ENCODE measurements around the gene VPS8. TPM values are rescaled to one million over a fixed set of nuclear protein-coding genes. Genes with fewer than 3 reads are reported as not detected.

VPS8 gene
- total and polyA plus RNA-seq, 2 of the 13 experiments (the other 11 are each of a cell fraction or from before 2014, with no cell fraction given), result 14.2 to 35.1 TPM

DNA sequence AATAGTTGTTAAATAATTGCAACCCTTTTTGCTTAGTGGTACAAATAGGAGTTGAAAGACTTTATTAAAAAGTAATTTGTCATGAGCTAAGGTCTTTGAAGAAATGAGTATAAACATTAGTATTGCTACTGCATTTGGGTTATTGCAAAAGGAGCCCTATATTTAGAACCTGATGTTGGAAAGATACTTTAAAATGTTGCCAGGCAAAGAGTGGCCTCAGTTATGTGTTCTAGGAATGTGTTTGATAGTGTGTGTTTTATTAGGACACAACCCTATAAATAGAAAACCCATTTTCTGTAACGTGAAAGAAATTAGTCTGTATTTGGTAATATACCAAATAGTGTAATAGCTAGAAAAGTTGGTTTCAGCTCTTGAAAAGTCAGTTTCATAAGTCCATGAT, 10.7 kb downstream of the VPS8 start (continued):
- TF ChIP-seq, protein P1, sequence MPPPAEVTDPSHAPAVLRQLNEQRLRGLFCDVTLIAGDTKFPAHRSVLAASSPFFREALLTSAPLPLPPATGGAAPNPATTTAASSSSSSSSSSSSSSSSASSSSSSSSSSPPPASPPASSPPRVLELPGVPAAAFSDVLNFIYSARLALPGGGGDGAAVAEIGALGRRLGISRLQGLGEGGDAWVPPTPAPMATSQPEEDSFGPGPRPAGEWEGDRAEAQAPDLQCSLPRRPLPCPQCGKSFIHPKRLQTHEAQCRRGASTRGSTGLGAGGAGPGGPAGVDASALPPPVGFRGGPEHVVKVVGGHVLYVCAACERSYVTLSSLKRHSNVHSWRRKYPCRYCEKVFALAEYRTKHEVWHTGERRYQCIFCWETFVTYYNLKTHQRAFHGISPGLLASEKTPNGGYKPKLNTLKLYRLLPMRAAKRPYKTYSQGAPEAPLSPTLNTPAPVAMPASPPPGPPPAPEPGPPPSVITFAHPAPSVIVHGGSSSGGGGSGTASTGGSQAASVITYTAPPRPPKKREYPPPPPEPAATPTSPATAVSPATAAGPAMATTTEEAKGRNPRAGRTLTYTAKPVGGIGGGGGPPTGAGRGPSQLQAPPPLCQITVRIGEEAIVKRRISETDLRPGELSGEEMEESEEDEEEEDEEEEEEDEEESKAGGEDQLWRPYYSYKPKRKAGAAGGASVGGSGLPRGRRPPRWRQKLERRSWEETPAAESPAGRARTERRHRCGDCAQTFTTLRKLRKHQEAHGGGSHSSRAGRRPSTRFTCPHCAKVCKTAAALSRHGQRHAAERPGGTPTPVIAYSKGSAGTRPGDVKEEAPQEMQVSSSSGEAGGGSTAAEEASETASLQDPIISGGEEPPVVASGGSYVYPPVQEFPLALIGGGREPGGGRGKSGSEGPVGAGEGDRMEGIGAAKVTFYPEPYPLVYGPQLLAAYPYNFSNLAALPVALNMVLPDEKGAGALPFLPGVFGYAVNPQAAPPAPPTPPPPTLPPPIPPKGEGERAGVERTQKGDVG (CRISPR knock-in tag; IDR thresholded peaks at IDR 0.05; ENCODE audit: borderline replicate concordance), result no peak
- TF ChIP-seq HNRNPLL (IDR thresholded peaks at IDR 0.05; ENCODE audit: low read depth, low read length, poor library complexity, severe bottlenecking) (no peak), PHF21A (CRISPR knock-in tag; IDR thresholded peaks at IDR 0.05) (no peak)

DNA sequence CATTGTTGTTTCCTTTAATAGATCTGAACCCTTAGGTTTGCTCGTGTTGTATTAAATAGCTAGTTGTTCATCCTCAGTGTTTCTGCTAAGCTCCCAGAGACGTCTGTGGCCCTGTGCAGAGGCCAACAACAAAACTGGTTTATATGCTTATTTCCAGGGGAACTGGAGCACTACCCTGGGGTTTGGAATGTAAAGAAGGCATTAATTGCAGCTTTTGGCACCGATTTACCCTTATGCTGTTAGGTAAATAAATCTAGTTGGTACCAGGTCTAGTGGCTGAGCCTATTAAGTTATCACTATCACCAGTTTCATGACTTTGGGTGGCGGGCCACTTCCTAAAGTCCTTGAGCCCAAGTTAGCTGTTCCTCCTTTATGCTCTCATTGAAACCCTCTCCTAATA, 12.0 kb downstream of the VPS8 start:
- Histone ChIP-seq H4K20me1 (ENCODE audit: insufficient read depth, low read length) (no peaks in the 10 kb centered on the region), H3K9ac (ENCODE audit: insufficient read depth, low read depth, low read length) (no peak overlapping the region), H3K36me3 (replicated peaks in 1 of 2; ENCODE audit: control insufficient read depth in 1 of 2, insufficient read depth in 2 of 2, low read length in 2 of 2) (peaks cover 0 to 7% of the 10 kb centered on the region in 2 experiments; a peak in 1 of 5 replicates), H3K4me1 (ENCODE audit: insufficient read depth, low read length) (no peaks in the 10 kb centered on the region), H3K4me3 (replicated peaks in 1 of 3; ENCODE audit: insufficient read depth in 1 of 3, low read depth in 2 of 3, low read length in 3 of 3) (no peak overlapping the region), H3K4me2 (ENCODE audit: low read depth, low read length) (no peak overlapping the region), H3K27ac (ENCODE audit: extremely low read length, insufficient read depth, low read length) (no peak overlapping the region), H3K27me3 (ENCODE audit: control insufficient read depth in 1 of 2, insufficient read depth in 2 of 2, low read length in 2 of 2) (no peaks in the 10 kb centered on the region), H2AFZ (ENCODE audit: low read length) (no peak overlapping the region), H3K9me3 (ENCODE audit: low read length) (no peaks in the 10 kb centered on the region), H3K79me2 (ENCODE audit: insufficient read depth, low read length) (no peaks in the 10 kb centered on the region)
- in situ Hi-C loops (cut with HindIII; ENCODE audit: extremely low pct_ligation_motif_present, low pct_unique_long_range_greater_than_20kb) (no loop called here), intact Hi-C loops (cut with micrococcal nuclease; ENCODE audit: unreplicated experiment) (no loop called here)
- 92% methylated on average over 4 of the region's 4 CpGs for WGBS (ENCODE audit: low lambda C conversion rate)
- POLR2A ChIA-PET, result no interaction called here
- no peak for DNase-seq (ENCODE audit: low spot score)
- no TSS peak for BruUV-seq (replicated peaks)
- CTCF ChIA-PET (ENCODE audit: low intra/inter-chr PET ratio, low total read pairs), result no interaction called here
- FAIRE-seq, result no peak
- no peak for ATAC-seq
- TF ChIP-seq, protein P2, sequence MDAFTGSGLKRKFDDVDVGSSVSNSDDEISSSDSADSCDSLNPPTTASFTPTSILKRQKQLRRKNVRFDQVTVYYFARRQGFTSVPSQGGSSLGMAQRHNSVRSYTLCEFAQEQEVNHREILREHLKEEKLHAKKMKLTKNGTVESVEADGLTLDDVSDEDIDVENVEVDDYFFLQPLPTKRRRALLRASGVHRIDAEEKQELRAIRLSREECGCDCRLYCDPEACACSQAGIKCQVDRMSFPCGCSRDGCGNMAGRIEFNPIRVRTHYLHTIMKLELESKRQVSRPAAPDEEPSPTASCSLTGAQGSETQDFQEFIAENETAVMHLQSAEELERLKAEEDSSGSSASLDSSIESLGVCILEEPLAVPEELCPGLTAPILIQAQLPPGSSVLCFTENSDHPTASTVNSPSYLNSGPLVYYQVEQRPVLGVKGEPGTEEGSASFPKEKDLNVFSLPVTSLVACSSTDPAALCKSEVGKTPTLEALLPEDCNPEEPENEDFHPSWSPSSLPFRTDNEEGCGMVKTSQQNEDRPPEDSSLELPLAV (CRISPR knock-in tag; conservative IDR thresholded peaks at IDR 0.05; ENCODE audit: low read depth), result no peak
- no peak for TF ChIP-seq ZNF251 (CRISPR knock-in tag; IDR thresholded peaks at IDR 0.05)
- TF ChIP-seq, protein P3, sequence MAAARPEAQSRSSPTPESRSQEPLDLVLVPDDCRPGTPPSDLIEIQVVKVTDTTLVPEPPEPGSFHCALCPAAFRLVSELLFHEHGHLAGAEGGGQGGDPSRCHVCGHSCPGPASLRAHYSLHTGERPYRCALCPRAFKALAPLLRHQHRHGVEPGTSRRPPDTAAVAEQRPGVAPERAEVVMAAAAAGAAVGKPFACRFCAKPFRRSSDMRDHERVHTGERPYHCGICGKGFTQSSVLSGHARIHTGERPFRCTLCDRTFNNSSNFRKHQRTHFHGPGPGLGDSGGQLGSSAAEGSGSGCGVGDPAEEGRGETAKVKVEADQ (CRISPR knock-in tag; IDR thresholded peaks at IDR 0.05; ENCODE audit: borderline replicate concordance), result no peak
- TF ChIP-seq, protein P4, sequence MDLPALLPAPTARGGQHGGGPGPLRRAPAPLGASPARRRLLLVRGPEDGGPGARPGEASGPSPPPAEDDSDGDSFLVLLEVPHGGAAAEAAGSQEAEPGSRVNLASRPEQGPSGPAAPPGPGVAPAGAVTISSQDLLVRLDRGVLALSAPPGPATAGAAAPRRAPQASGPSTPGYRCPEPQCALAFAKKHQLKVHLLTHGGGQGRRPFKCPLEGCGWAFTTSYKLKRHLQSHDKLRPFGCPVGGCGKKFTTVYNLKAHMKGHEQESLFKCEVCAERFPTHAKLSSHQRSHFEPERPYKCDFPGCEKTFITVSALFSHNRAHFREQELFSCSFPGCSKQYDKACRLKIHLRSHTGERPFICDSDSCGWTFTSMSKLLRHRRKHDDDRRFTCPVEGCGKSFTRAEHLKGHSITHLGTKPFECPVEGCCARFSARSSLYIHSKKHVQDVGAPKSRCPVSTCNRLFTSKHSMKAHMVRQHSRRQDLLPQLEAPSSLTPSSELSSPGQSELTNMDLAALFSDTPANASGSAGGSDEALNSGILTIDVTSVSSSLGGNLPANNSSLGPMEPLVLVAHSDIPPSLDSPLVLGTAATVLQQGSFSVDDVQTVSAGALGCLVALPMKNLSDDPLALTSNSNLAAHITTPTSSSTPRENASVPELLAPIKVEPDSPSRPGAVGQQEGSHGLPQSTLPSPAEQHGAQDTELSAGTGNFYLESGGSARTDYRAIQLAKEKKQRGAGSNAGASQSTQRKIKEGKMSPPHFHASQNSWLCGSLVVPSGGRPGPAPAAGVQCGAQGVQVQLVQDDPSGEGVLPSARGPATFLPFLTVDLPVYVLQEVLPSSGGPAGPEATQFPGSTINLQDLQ (CRISPR knock-in tag; IDR thresholded peaks at IDR 0.05), result no peak

Data from HepG2 (cell line).